ENCODE data around the gene ANKUB1. TPM values are rescaled to one million over a fixed set of nuclear protein-coding genes. Genes with fewer than 3 reads are reported as not detected.

The ANKUB1 gene
- total RNA-seq, 1 donor from 2014 or later: not detected

- H3K36me3 Mint-ChIP-seq (ENCODE audit: low read depth): no peaks in the 10 kb centered on the region
- no peaks in the 10 kb centered on the region for H3K27me3 Mint-ChIP-seq (ENCODE audit: low read depth)
- H3K4me3 Mint-ChIP-seq: no peak overlapping the region
- H3K4me1 Mint-ChIP-seq: no peaks in the 10 kb centered on the region
- no peaks in the 10 kb centered on the region for H3K9me3 Mint-ChIP-seq
- no peak overlapping the region for H3K27ac Mint-ChIP-seq (ENCODE audit: unreplicated experiment)
- TF ChIP-seq CTCF (conservative IDR thresholded peaks at IDR 0.05): no peak
- no peak for DNase-seq (ENCODE audit: low read depth, low spot score)
Observed at GRCh38 chr3:149736175-149736952, 56.0 kb downstream of the ANKUB1 start.

- TF ChIP-seq CTCF (conservative IDR thresholded peaks at IDR 0.05): no peak
- Mint-ChIP-seq H3K36me3 (ENCODE audit: low read depth) (no peaks in the 10 kb centered on the region), H3K4me3 (no peak overlapping the region), H3K27me3 (ENCODE audit: low read depth) (no peaks in the 10 kb centered on the region), H3K27ac (ENCODE audit: unreplicated experiment) (no peak overlapping the region), H3K9me3 (no peaks in the 10 kb centered on the region), H3K4me1 (no peaks in the 10 kb centered on the region)
- DNase-seq (ENCODE audit: low read depth, low spot score): no peak
Observed at GRCh38 chr3:149732234-149732633, 60.1 kb downstream of the ANKUB1 start.

- Mint-ChIP-seq H3K36me3 (ENCODE audit: low read depth) (peaks cover 2% of the 10 kb centered on the region), H3K27me3 (ENCODE audit: low read depth) (no peaks in the 10 kb centered on the region), H3K4me1 (no peaks in the 10 kb centered on the region), H3K4me3 (no peak overlapping the region), H3K9me3 (peaks cover 1% of the 10 kb centered on the region), H3K27ac (ENCODE audit: unreplicated experiment) (no peak overlapping the region)
- TF ChIP-seq CTCF (conservative IDR thresholded peaks at IDR 0.05): no peak
- DNase-seq (ENCODE audit: low read depth, low spot score): no peak
Observed at GRCh38 chr3:149727656-149728055, 64.7 kb downstream of the ANKUB1 start.

- H3K9me3 Mint-ChIP-seq: peaks cover 3% of the 10 kb centered on the region
- H3K27ac Mint-ChIP-seq (ENCODE audit: unreplicated experiment): no peak overlapping the region
- H3K4me1 Mint-ChIP-seq: no peaks in the 10 kb centered on the region
- no peak overlapping the region for H3K4me3 Mint-ChIP-seq
- peaks cover 4% of the 10 kb centered on the region for H3K36me3 Mint-ChIP-seq (ENCODE audit: low read depth)
- DNase-seq (ENCODE audit: low read depth, low spot score): no peak
- no peaks in the 10 kb centered on the region for H3K27me3 Mint-ChIP-seq (ENCODE audit: low read depth)
- TF ChIP-seq CTCF (conservative IDR thresholded peaks at IDR 0.05): no peak
Observed at GRCh38 chr3:149726716-149727407, 65.5 kb downstream of the ANKUB1 start.

GRCh38 chr3:149723781-149724180 is 68.6 kb downstream of the ANKUB1 start:
- no peaks in the 10 kb centered on the region for H3K4me1 Mint-ChIP-seq

More at GRCh38 chr3:149723781-149724180, 68.6 kb downstream of the ANKUB1 start:
- no peak overlapping the region for H3K27ac Mint-ChIP-seq (ENCODE audit: unreplicated experiment)
- TF ChIP-seq CTCF (conservative IDR thresholded peaks at IDR 0.05): no peak
- H3K27me3 Mint-ChIP-seq (ENCODE audit: low read depth): no peaks in the 10 kb centered on the region
- H3K9me3 Mint-ChIP-seq: peaks cover 13% of the 10 kb centered on the region
- peaks cover 4% of the 10 kb centered on the region for H3K36me3 Mint-ChIP-seq (ENCODE audit: low read depth)
- DNase-seq (ENCODE audit: low read depth, low spot score): no peak
- no peak overlapping the region for H3K4me3 Mint-ChIP-seq
